Measurements from ENCODE around the gene CNTNAP2.

Gene CNTNAP2

GRCh38 chr7:146417176-146417575 lies 300.6 kb downstream of the CNTNAP2 start:
- no peak for DNase-seq (ENCODE audit: low read depth in 2 of 2)

GRCh38 chr7:146423446-146423845 lies 306.8 kb downstream of the CNTNAP2 start:
- DNase-seq (ENCODE audit: low read depth in 2 of 2) = no peak

- no peak for DNase-seq (ENCODE audit: low read depth in 2 of 2)
These were observed 307.5 kb downstream of the CNTNAP2 start for GRCh38 chr7:146424084-146424483.

- no peak for DNase-seq (ENCODE audit: low read depth in 2 of 2)
These were observed 316.9 kb downstream of the CNTNAP2 start for GRCh38 chr7:146433501-146433900.

GRCh38 chr7:146443102-146443501 lies 326.5 kb downstream of the CNTNAP2 start:
- DNase-seq (ENCODE audit: low read depth in 2 of 2) = no peak

GRCh38 chr7:146449625-146450024 lies 333.0 kb downstream of the CNTNAP2 start:
- no peak for DNase-seq (ENCODE audit: low read depth in 2 of 2)

GRCh38 chr7:146455091-146455655 lies 338.6 kb downstream of the CNTNAP2 start:
- DNase-seq (ENCODE audit: low read depth in 2 of 2) = no peak

- DNase-seq (ENCODE audit: low read depth in 2 of 2) = no peak
These were observed 362.4 kb downstream of the CNTNAP2 start for GRCh38 chr7:146479040-146479439.

- DNase-seq (ENCODE audit: low read depth in 2 of 2) = no peak
These were observed 369.9 kb downstream of the CNTNAP2 start for GRCh38 chr7:146486519-146486918.

- no peak for DNase-seq (ENCODE audit: low read depth in 2 of 2)
These were observed 375.4 kb downstream of the CNTNAP2 start for GRCh38 chr7:146492017-146492416.

- DNase-seq (ENCODE audit: low read depth in 2 of 2) = no peak
These were observed 378.5 kb downstream of the CNTNAP2 start for GRCh38 chr7:146494952-146495596.

GRCh38 chr7:146496657-146497056 lies 380.1 kb downstream of the CNTNAP2 start:
- DNase-seq (ENCODE audit: low read depth in 2 of 2) = no peak

- DNase-seq (ENCODE audit: low read depth in 2 of 2) = no peak
These were observed 383.4 kb downstream of the CNTNAP2 start for GRCh38 chr7:146499970-146500369.

- DNase-seq (ENCODE audit: low read depth in 2 of 2) = no peak
These were observed 387.2 kb downstream of the CNTNAP2 start for GRCh38 chr7:146503844-146504243.

GRCh38 chr7:146510088-146510680 lies 393.6 kb downstream of the CNTNAP2 start:
- no peak for DNase-seq (ENCODE audit: low read depth in 2 of 2)

GRCh38 chr7:146514304-146514703 lies 397.7 kb downstream of the CNTNAP2 start:
- DNase-seq (ENCODE audit: low read depth in 2 of 2) = no peak

GRCh38 chr7:146528581-146528980 lies 412.0 kb downstream of the CNTNAP2 start:
- no peak for DNase-seq (ENCODE audit: low read depth in 2 of 2)

- DNase-seq (ENCODE audit: low read depth in 2 of 2) = no peak
These were observed 423.2 kb downstream of the CNTNAP2 start for GRCh38 chr7:146539836-146540235.

GRCh38 chr7:146542101-146542500 lies 425.5 kb downstream of the CNTNAP2 start:
- DNase-seq (ENCODE audit: low read depth in 2 of 2) = no peak

GRCh38 chr7:146544748-146545147 lies 428.1 kb downstream of the CNTNAP2 start:
- DNase-seq (ENCODE audit: low read depth in 2 of 2) = no peak

GRCh38 chr7:146548816-146549215 lies 432.2 kb downstream of the CNTNAP2 start:
- no peak for DNase-seq (ENCODE audit: low read depth in 2 of 2)

- DNase-seq (ENCODE audit: low read depth in 2 of 2) = no peak
These were observed 438.0 kb downstream of the CNTNAP2 start for GRCh38 chr7:146554556-146554955.

GRCh38 chr7:146557971-146558469 lies 441.4 kb downstream of the CNTNAP2 start:
- DNase-seq (ENCODE audit: low read depth in 2 of 2) = no peak

Data from stimulated activated CD4-positive, alpha-beta T cell treated with anti-CD3 and anti-CD28 coated beads, Interleukin-1b, Interleukin-23, amount 100 ng/mL, for 1 hour (primary cell).